Loucy (cell line): Measurements from ENCODE around the gene GPR107.
"Not testable (repeated sequence)": the region's sequence is repeated elsewhere in the genome, so short reads cannot be mapped to it uniquely, and the experiment has no call there.

ENCODE experiments used
- H2AFZ ChIP-seq: fragments of 200-600 bp; sonication (generic); 2 replicates; pipeline ENCODE4 v1.6.0; 2016; ENCODE audit warnings: antibody characterized with exemption, mild to moderate bottlenecking, low read length, moderate library complexity
- H3F3A ChIP-seq: fragments of 200-600 bp; 2 replicates; pipeline ENCODE4 v1.6.0; 2016; ENCODE audit warnings: antibody characterized with exemption, low read depth, mild to moderate bottlenecking
- H3K27me3 ChIP-seq: fragments of 200-600 bp; sonication (generic); 2 replicates; pipeline ENCODE4 v1.6.1; 2014; ENCODE audit warnings: low read length, mild to moderate bottlenecking; ENCODE audit not compliant: insufficient read depth, poor library complexity, severe bottlenecking
- H3K36me3 ChIP-seq: fragments of 200-600 bp; sonication (generic); 2 replicates; pipeline ENCODE4 v1.6.1; 2016; ENCODE audit warnings: low read length; ENCODE audit not compliant: insufficient read depth
- H3K4me1 ChIP-seq: fragments of 200-600 bp; sonication (generic); 2 replicates; pipeline ENCODE4 v1.5.1; 2014; ENCODE audit warnings: low read length, mild to moderate bottlenecking; ENCODE audit not compliant: insufficient read depth, poor library complexity, severe bottlenecking
- H3K4me2 ChIP-seq: fragments of 200-600 bp; sonication (generic); 2 replicates; pipeline ENCODE4 v1.6.0; 2014; ENCODE audit warnings: antibody characterized with exemption, low read length, low read depth, mild to moderate bottlenecking; ENCODE audit not compliant: poor library complexity, severe bottlenecking
- H3K4me3 ChIP-seq: fragments of 200-600 bp; sonication (generic); 2 replicates; pipeline ENCODE4 v1.5.1; 2014; ENCODE audit warnings: low read length, mild to moderate bottlenecking, mixed read lengths; ENCODE audit not compliant: poor library complexity, severe bottlenecking
- H3K79me2 ChIP-seq: fragments of 200-600 bp; sonication (generic); 2 replicates; pipeline ENCODE4 v1.6.1; 2014; ENCODE audit warnings: low read length; ENCODE audit not compliant: insufficient read depth
- H3K9ac ChIP-seq: fragments of 200-600 bp; sonication (generic); 2 replicates; pipeline ENCODE4 v1.6.0; 2014; ENCODE audit warnings: mild to moderate bottlenecking, low read depth, low read length, moderate library complexity; ENCODE audit not compliant: poor library complexity, severe bottlenecking
- H3K9me2 ChIP-seq: fragments of 200-600 bp; sonication (generic); replicated peaks from 2 replicates; pipeline ENCODE4 v1.6.1; 2016; ENCODE audit warnings: low read depth, low read length, mixed read lengths
- H3K9me3 ChIP-seq: fragments of 200-600 bp; sonication (generic); 2 replicates; pipeline ENCODE4 v1.6.1; 2014; ENCODE audit warnings: mild to moderate bottlenecking, antibody characterized with exemption, low read length, low read depth; ENCODE audit not compliant: insufficient read depth
- H4K20me1 ChIP-seq: fragments of 200-600 bp; sonication (generic); 2 replicates; pipeline ENCODE4 v1.6.0; 2014; ENCODE audit warnings: antibody characterized with exemption, low read length, mild to moderate bottlenecking; ENCODE audit not compliant: insufficient read depth, poor library complexity, severe bottlenecking
- CTCF ChIP-seq: fragments of 200-600 bp; sonication (generic); conservative IDR thresholded peaks from 2 replicates; pipeline ENCODE4 v1.5.1; 2014; ENCODE audit warnings: mild to moderate bottlenecking, antibody characterized with exemption, low read length
- EZH2phosphoT487 ChIP-seq: fragments of 200-600 bp; IDR thresholded peaks from 2 replicates; pipeline ENCODE4 v1.6.1; 2018; ENCODE audit warnings: antibody characterized with exemption, mild to moderate bottlenecking, moderate library complexity, borderline replicate concordance

GPR107 gene

GRCh38 chr9:130008538-130008937 lies 45.2 kb upstream of the GPR107 start:
- Histone ChIP-seq H3K4me3 (no peak overlapping the region), H3K9me2 (no peaks in the 10 kb centered on the region), H3K9ac (no peak overlapping the region), H3K36me3 (peaks cover 3% of the 10 kb centered on the region; the same call in 1 of the 2 replicates), H3K4me1 (no peaks in the 10 kb centered on the region), H2AFZ (no peak overlapping the region), H3K27me3 (no peaks in the 10 kb centered on the region), H3K79me2 (peaks cover 97% of the 10 kb centered on the region), H3K4me2 (no peak overlapping the region), H3F3A (no peaks in the 10 kb centered on the region), H3K9me3 (no peaks in the 10 kb centered on the region), H4K20me1 (peaks cover 61% of the 10 kb centered on the region)
- no peak for TF ChIP-seq EZH2phosphoT487

- H4K20me1 ChIP-seq, result peaks cover 61% of the 10 kb centered on the region
- H3K27me3 ChIP-seq, H3F3A ChIP-seq, H3K9me2 ChIP-seq, H3K4me2 ChIP-seq, H3K36me3 ChIP-seq, H3K4me3 ChIP-seq, H2AFZ ChIP-seq, H3K9me3 ChIP-seq, H3K4me1 ChIP-seq, H3K9ac ChIP-seq: not testable (repeated sequence)
- peaks cover 96% of the 10 kb centered on the region for H3K79me2 ChIP-seq
Observed at GRCh38 chr9:130009546-130009945, 44.2 kb upstream of the GPR107 start.

GRCh38 chr9:130010151-130010988 lies 43.3 kb upstream of the GPR107 start:
- H4K20me1 ChIP-seq, result peaks cover 68% of the 10 kb centered on the region
- H3K27me3 ChIP-seq, result no peaks in the 10 kb centered on the region
- no peaks in the 10 kb centered on the region for H3K9me3 ChIP-seq
- H2AFZ ChIP-seq, result no peak overlapping the region
- H3K4me3 ChIP-seq, result no peak overlapping the region
- no peak overlapping the region for H3K9ac ChIP-seq
- TF ChIP-seq EZH2phosphoT487 (no peak), CTCF (no peak)
- H3K4me2 ChIP-seq, result no peak overlapping the region
- peaks cover 3% of the 10 kb centered on the region; the same call in 1 of the 2 replicates for H3K36me3 ChIP-seq
- H3F3A ChIP-seq, result no peaks in the 10 kb centered on the region
- peaks cover 97% of the 10 kb centered on the region for H3K79me2 ChIP-seq
- no peaks in the 10 kb centered on the region for H3K4me1 ChIP-seq
- H3K9me2 ChIP-seq, result no peaks in the 10 kb centered on the region

- TF ChIP-seq CTCF (no peak), EZH2phosphoT487 (no peak)
- Histone ChIP-seq H3K9ac (no peak overlapping the region), H3K4me3 (no peak overlapping the region), H4K20me1 (peaks cover 60% of the 10 kb centered on the region), H3K27me3 (no peaks in the 10 kb centered on the region), H2AFZ (no peak overlapping the region), H3K9me3 (no peaks in the 10 kb centered on the region), H3K4me1 (no peaks in the 10 kb centered on the region), H3K4me2 (no peak overlapping the region), H3K79me2 (peaks cover 97% of the 10 kb centered on the region), H3F3A (no peaks in the 10 kb centered on the region), H3K9me2 (no peaks in the 10 kb centered on the region), H3K36me3 (peaks cover 3% of the 10 kb centered on the region; the same call in 1 of the 2 replicates)
Observed at GRCh38 chr9:130013326-130013725, 40.4 kb upstream of the GPR107 start.
